HCT116 (cell line): ENCODE measurements around the gene CCSER1. TPM values are rescaled to one million over a fixed set of nuclear protein-coding genes. Genes with fewer than 3 reads are reported as not detected.

Experiments
- ATAC-seq: fragments of 200-7000 bp; cut with Tn5 transposase; 2 replicates; pipeline ENCODE4 v1.9.1; 2020; ENCODE audit warnings: mild to moderate bottlenecking, moderate library complexity
- BruUV-seq: library from RNA; stranded (reverse); fragments of 400-500 nt; replicated peaks from 2 replicates; lab custom pipeline; 2021; lab: Mats Ljungman, UMichigan
- CTCF ChIA-PET: fragments of 300-600 bp; sonication (Branson Sonifier 250); formaldehyde crosslinking; loops from one replicate; lab custom pipeline; 2021; ENCODE audit warnings: antibody characterized with exemption; lab: Charles Lee
- POLR2A ChIA-PET: fragments of 300-600, 350-600 bp; sonication (Branson Sonifier 250); formaldehyde crosslinking; loops from one replicate; lab custom pipeline; 2021; ENCODE audit warnings: antibody characterized with exemption; lab: Charles Lee
- RAD21 ChIA-PET, 2 experiments: fragments of 300-600 bp; sonication (Branson Sonifier 250); formaldehyde crosslinking; loops; one replicate each; lab custom pipeline; 2023; ENCODE audit warnings: low total read pairs in 2 of 2; ENCODE audit not compliant: uncharacterized antibody in 2 of 2, unreplicated experiment in 2 of 2, low non-redundant PET in 1 of 2; lab: Charles Lee
- DNase-seq: peaks from one replicate; pipeline ENCODE4 v3.0.0-alpha.2; 2010; ENCODE audit warnings: low read depth, low spot score
- H2AFZ ChIP-seq: fragments of 200-600 bp; shearing (Covaris generic), sonication (generic); 2 replicates; pipeline ENCODE4 v1.6.1; 2017; ENCODE audit warnings: low read depth, mixed run types, mixed read lengths, antibody characterized with exemption, low read length; ENCODE audit not compliant: poor library complexity, severe bottlenecking
- H3K27ac ChIP-seq: 2 replicates; pipeline ENCODE4 v1.5.1; 2012; ENCODE audit warnings: low read depth, low read length
- H3K27me3 ChIP-seq: fragments of 200-600 bp; sonication (generic); 2 replicates; pipeline ENCODE4 v1.6.1; 2016; ENCODE audit warnings: mixed run types, low read length, mixed read lengths; ENCODE audit not compliant: insufficient read depth
- H3K36me3 ChIP-seq, 2 experiments: fragments of 200-500 bp in 1 of 2; fragments of 200-600 bp in 1 of 2; sonication (Bioruptor generic) in 1 of 2; sonication (generic) in 1 of 2; 2 replicates each; pipeline versions ENCODE4 v1.5.1 to v1.6.1; 2014 to 2016; ENCODE audit warnings: low read length in 2 of 2, inconsistent platforms in 1 of 2, mixed read lengths in 1 of 2, mixed run types in 1 of 2; ENCODE audit not compliant: insufficient read depth in 2 of 2, control insufficient read depth in 1 of 2
- H3K4me1 ChIP-seq, 2 experiments: fragments of 200-600 bp in 1 of 2; sonication (generic) in 1 of 2; 2 replicates each; pipeline versions ENCODE4 v1.5.1 to v1.6.1; 2012 to 2017; ENCODE audit warnings: low read length in 2 of 2, inconsistent platforms in 1 of 2, mild to moderate bottlenecking in 1 of 2, mixed read lengths in 1 of 2, mixed run types in 1 of 2, moderate library complexity in 1 of 2; ENCODE audit not compliant: insufficient read depth in 2 of 2, control insufficient read depth in 1 of 2
- H3K4me2 ChIP-seq: fragments of 200-600 bp; sonication (generic); 2 replicates; pipeline ENCODE4 v1.6.1; 2017; ENCODE audit warnings: mixed run types, low read length, mixed read lengths
- H3K4me3 ChIP-seq, 2 experiments: fragments of 200-600 bp in 1 of 2; sonication (generic) in 1 of 2; replicated peaks in 1 of 2; 2 replicates each; pipeline ENCODE4 v1.5.1; 2011 to 2016; ENCODE audit warnings: low read length in 2 of 2, control low read depth in 1 of 2, low read depth in 1 of 2, mild to moderate bottlenecking in 1 of 2, mixed read lengths in 1 of 2, mixed run types in 1 of 2
- H3K79me2 ChIP-seq: fragments of 200-600 bp; sonication (generic); 2 replicates; pipeline ENCODE4 v1.6.1; 2017; ENCODE audit warnings: mild to moderate bottlenecking, mixed run types, low read length, moderate library complexity, mixed read lengths; ENCODE audit not compliant: insufficient read depth
- H3K9ac ChIP-seq: fragments of 200-600 bp; sonication (generic); 2 replicates; pipeline ENCODE4 v1.6.1; 2016; ENCODE audit warnings: low read length, mixed read lengths
- H3K9me2 ChIP-seq: fragments of 200-600 bp; sonication (generic), shearing (Covaris generic); 2 replicates; pipeline ENCODE4 v1.6.1; 2017; ENCODE audit warnings: mixed run types, mild to moderate bottlenecking, moderate library complexity; ENCODE audit not compliant: insufficient read depth
- H3K9me3 ChIP-seq, 2 experiments: fragments of 200-500 bp in 1 of 2; fragments of 200-600 bp in 1 of 2; sonication (Bioruptor generic) in 1 of 2; sonication (generic) in 1 of 2; 2 replicates each; pipeline ENCODE4 v1.6.1; 2014 to 2017; ENCODE audit warnings: low read length in 2 of 2, mixed read lengths in 2 of 2, inconsistent platforms in 1 of 2, low read depth in 1 of 2, mild to moderate bottlenecking in 1 of 2, mixed run types in 1 of 2, moderate library complexity in 1 of 2; ENCODE audit not compliant: control insufficient read depth in 1 of 2, insufficient read depth in 1 of 2
- H4K20me1 ChIP-seq: fragments of 200-600 bp; sonication (generic), shearing (Covaris generic); 2 replicates; pipeline ENCODE4 v1.6.1; 2017; ENCODE audit warnings: mixed run types, mild to moderate bottlenecking, moderate library complexity; ENCODE audit not compliant: insufficient read depth
- CBX3 ChIP-seq: IDR thresholded peaks from 2 replicates; pipeline ENCODE4 v1.6.1; 2012; ENCODE audit warnings: low read depth
- EGR1 ChIP-seq: IDR thresholded peaks from 2 replicates; pipeline ENCODE4 v1.6.1; 2012; ENCODE audit warnings: low read depth
- ELF1 ChIP-seq: IDR thresholded peaks from 2 replicates; pipeline ENCODE4 v1.6.1; 2012; ENCODE audit warnings: low read depth, borderline replicate concordance
- FOSL1 ChIP-seq: IDR thresholded peaks from 2 replicates; pipeline ENCODE4 v1.6.1; 2012; ENCODE audit warnings: low read depth
- JUND ChIP-seq: IDR thresholded peaks from 2 replicates; pipeline ENCODE4 v1.6.1; 2012
- POLR2A ChIP-seq: IDR thresholded peaks from 2 replicates; pipeline ENCODE4 v1.7.0; 2011; ENCODE audit warnings: borderline replicate concordance; ENCODE audit not compliant: insufficient read depth, insufficient read length; ENCODE audit errors: extremely low read depth
- POLR2AphosphoS5 ChIP-seq: IDR thresholded peaks from 2 replicates; pipeline ENCODE4 v1.6.1; 2011; ENCODE audit warnings: mild to moderate bottlenecking, low read depth, low read length, moderate library complexity
- RAD21 ChIP-seq: IDR thresholded peaks from 2 replicates; pipeline ENCODE4 v1.6.1; 2012; ENCODE audit warnings: low read depth, mild to moderate bottlenecking
- SP1 ChIP-seq: IDR thresholded peaks from 2 replicates; pipeline ENCODE4 v1.6.1; 2012; ENCODE audit warnings: low read depth
- ZFX ChIP-seq: fragments of 450-650 bp; IDR thresholded peaks from 2 replicates; pipeline ENCODE4 v1.6.1; 2017
- intact Hi-C: fragments of 100-400 bp; cut with micrococcal nuclease; formaldehyde crosslinking; loops from 2 replicates; pipeline ENCODE4 v1.10.0; 2022
- total RNA-seq: library from RNA; stranded (reverse); gene quantifications from one replicate; pipeline ENCODE4 v1.2.1, GENCODE V29; 2021; ENCODE audit not compliant: unreplicated experiment
- TF ChIP-seq, protein P1 (sequence below): IDR thresholded peaks from 2 replicates; pipeline ENCODE4 v1.6.1; 2012
- TF ChIP-seq, protein P2 (sequence below): IDR thresholded peaks from 2 replicates; pipeline ENCODE4 v1.6.1; 2011; ENCODE audit warnings: mild to moderate bottlenecking, low read length, moderate library complexity; ENCODE audit not compliant: insufficient replicate concordance; ENCODE audit errors: extremely low read depth
- TF ChIP-seq, protein P3 (sequence below), 3 experiments: fragments of 200-600 bp in 1 of 3; sonication (generic) in 1 of 3; IDR thresholded peaks in 2 of 3; conservative IDR thresholded peaks in 1 of 3; 2 replicates each; pipeline ENCODE4 v1.5.1; 2012 to 2017; ENCODE audit warnings: low read depth in 2 of 3, low read length in 2 of 3, antibody characterized with exemption in 1 of 3, borderline replicate concordance in 1 of 3, control low read depth in 1 of 3, mild to moderate bottlenecking in 1 of 3, mixed read lengths in 1 of 3, mixed run types in 1 of 3, moderate library complexity in 1 of 3; ENCODE audit not compliant: insufficient read depth in 1 of 3
- TF ChIP-seq, protein P4 (sequence below): IDR thresholded peaks from 2 replicates; pipeline ENCODE4 v1.6.1; 2012; ENCODE audit warnings: low read depth

The CCSER1 gene
- total RNA-seq, 1 experiment from 2014 or later = 6.7 TPM

DNA sequence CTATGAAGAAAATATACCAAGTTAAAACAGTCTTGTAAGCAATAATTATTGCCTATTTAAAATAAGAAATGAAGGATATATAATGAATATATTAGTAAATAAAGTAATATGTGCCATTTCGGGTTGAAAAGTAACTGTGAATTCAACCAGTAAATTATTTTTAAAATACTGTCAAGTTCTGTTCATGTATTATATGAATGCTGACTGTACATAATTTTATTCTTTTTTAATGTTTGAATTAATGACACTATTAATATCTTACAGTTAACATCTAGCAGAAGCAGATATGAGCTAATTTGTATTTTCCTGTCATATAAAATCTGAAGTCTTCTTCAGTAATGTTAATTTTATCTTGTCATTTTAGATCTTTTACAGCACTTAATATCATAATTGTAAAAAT is 632.9 kb downstream of the CCSER1 start:
- TF ChIP-seq, protein P1, sequence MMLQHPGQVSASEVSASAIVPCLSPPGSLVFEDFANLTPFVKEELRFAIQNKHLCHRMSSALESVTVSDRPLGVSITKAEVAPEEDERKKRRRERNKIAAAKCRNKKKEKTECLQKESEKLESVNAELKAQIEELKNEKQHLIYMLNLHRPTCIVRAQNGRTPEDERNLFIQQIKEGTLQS = no peak
- TF ChIP-seq FOSL1 (no peak), SP1 (no peak), EGR1 (no peak), POLR2A (no peak), ELF1 (no peak), CBX3 (no peak), ZFX (no peak), RAD21 (no peak), JUND (no peak), POLR2AphosphoS5 (no peak)
- TF ChIP-seq, protein P2, sequence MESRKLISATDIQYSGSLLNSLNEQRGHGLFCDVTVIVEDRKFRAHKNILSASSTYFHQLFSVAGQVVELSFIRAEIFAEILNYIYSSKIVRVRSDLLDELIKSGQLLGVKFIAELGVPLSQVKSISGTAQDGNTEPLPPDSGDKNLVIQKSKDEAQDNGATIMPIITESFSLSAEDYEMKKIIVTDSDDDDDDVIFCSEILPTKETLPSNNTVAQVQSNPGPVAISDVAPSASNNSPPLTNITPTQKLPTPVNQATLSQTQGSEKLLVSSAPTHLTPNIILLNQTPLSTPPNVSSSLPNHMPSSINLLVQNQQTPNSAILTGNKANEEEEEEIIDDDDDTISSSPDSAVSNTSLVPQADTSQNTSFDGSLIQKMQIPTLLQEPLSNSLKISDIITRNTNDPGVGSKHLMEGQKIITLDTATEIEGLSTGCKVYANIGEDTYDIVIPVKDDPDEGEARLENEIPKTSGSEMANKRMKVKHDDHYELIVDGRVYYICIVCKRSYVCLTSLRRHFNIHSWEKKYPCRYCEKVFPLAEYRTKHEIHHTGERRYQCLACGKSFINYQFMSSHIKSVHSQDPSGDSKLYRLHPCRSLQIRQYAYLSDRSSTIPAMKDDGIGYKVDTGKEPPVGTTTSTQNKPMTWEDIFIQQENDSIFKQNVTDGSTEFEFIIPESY = no peak
- TF ChIP-seq, protein P3, sequence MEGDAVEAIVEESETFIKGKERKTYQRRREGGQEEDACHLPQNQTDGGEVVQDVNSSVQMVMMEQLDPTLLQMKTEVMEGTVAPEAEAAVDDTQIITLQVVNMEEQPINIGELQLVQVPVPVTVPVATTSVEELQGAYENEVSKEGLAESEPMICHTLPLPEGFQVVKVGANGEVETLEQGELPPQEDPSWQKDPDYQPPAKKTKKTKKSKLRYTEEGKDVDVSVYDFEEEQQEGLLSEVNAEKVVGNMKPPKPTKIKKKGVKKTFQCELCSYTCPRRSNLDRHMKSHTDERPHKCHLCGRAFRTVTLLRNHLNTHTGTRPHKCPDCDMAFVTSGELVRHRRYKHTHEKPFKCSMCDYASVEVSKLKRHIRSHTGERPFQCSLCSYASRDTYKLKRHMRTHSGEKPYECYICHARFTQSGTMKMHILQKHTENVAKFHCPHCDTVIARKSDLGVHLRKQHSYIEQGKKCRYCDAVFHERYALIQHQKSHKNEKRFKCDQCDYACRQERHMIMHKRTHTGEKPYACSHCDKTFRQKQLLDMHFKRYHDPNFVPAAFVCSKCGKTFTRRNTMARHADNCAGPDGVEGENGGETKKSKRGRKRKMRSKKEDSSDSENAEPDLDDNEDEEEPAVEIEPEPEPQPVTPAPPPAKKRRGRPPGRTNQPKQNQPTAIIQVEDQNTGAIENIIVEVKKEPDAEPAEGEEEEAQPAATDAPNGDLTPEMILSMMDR (IDR thresholded peaks at IDR 0.05 in 2 of 3, conservative IDR thresholded peaks at IDR 0.05 in 1 of 3; ENCODE audit: borderline replicate concordance in 1 of 3, insufficient read depth in 1 of 3, low read depth in 2 of 3, low read length in 2 of 3) = no peak
- TF ChIP-seq, protein P4, sequence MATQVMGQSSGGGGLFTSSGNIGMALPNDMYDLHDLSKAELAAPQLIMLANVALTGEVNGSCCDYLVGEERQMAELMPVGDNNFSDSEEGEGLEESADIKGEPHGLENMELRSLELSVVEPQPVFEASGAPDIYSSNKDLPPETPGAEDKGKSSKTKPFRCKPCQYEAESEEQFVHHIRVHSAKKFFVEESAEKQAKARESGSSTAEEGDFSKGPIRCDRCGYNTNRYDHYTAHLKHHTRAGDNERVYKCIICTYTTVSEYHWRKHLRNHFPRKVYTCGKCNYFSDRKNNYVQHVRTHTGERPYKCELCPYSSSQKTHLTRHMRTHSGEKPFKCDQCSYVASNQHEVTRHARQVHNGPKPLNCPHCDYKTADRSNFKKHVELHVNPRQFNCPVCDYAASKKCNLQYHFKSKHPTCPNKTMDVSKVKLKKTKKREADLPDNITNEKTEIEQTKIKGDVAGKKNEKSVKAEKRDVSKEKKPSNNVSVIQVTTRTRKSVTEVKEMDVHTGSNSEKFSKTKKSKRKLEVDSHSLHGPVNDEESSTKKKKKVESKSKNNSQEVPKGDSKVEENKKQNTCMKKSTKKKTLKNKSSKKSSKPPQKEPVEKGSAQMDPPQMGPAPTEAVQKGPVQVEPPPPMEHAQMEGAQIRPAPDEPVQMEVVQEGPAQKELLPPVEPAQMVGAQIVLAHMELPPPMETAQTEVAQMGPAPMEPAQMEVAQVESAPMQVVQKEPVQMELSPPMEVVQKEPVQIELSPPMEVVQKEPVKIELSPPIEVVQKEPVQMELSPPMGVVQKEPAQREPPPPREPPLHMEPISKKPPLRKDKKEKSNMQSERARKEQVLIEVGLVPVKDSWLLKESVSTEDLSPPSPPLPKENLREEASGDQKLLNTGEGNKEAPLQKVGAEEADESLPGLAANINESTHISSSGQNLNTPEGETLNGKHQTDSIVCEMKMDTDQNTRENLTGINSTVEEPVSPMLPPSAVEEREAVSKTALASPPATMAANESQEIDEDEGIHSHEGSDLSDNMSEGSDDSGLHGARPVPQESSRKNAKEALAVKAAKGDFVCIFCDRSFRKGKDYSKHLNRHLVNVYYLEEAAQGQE = no peak
- H3K27ac ChIP-seq = no peak overlapping the region
- no peaks in the 10 kb centered on the region for H3K27me3 ChIP-seq
- ATAC-seq = no peak
- BruUV-seq = no TSS peak
- ChIA-PET RAD21 (no interaction called here), POLR2A (no interaction called here), CTCF (no interaction called here)
- H3K4me3 ChIP-seq = no peak overlapping the region
- H3K9ac ChIP-seq = no peak overlapping the region
- DNase-seq = no peak
- no peaks in the 10 kb centered on the region for H3K36me3 ChIP-seq
- intact Hi-C loops = no loop called here
- H3K4me2 ChIP-seq = no peak overlapping the region
- H3K9me3 ChIP-seq = no peaks in the 10 kb centered on the region
- no peak overlapping the region for H2AFZ ChIP-seq
- H3K9me2 ChIP-seq = no peaks in the 10 kb centered on the region
- H3K79me2 ChIP-seq = no peaks in the 10 kb centered on the region
- no peaks in the 10 kb centered on the region for H3K4me1 ChIP-seq
- H4K20me1 ChIP-seq = no peaks in the 10 kb centered on the region
